IMR-90 (cell line): Measurements from ENCODE around the gene LCNL1. TPM values are rescaled to one million over a fixed set of nuclear protein-coding genes. Genes with fewer than 3 reads are reported as not detected.
A peak's percentile ranks its signal among the peaks of the same experiment; 100 is the strongest.

ENCODE experiments used
- ATAC-seq: fragments of 200-7000 bp; cut with Tn5 transposase; 2 replicates; pipeline ENCODE4 v1.9.1; 2020; ENCODE audit warnings: low read depth, mild to moderate bottlenecking, moderate library complexity
- BruUV-seq: library from RNA; stranded (reverse); fragments of 400-500 nt; replicated peaks from 2 replicates; lab custom pipeline; 2021; lab: Mats Ljungman, UMichigan
- CTCF ChIA-PET: fragments of 300-600 bp; formaldehyde crosslinking; extraction: SDS; loops from one replicate; lab custom pipeline; 2021; ENCODE audit warnings: antibody characterized with exemption; lab: Yijun Ruan, JAX
- POLR2A ChIA-PET: fragments of 300-600 bp; sonication (Branson Sonifier 250); formaldehyde crosslinking; loops from one replicate; lab custom pipeline; 2022; ENCODE audit warnings: antibody characterized with exemption; ENCODE audit not compliant: unreplicated experiment; lab: Charles Lee
- DNase-seq: peaks from one replicate; pipeline ENCODE4 v3.0.0; 2013
- H2AFZ ChIP-seq: replicated peaks from 2 replicates; pipeline ENCODE3; 2013; ENCODE audit warnings: low read length, mild to moderate bottlenecking; ENCODE audit not compliant: poor library complexity
- H2AK5ac ChIP-seq: 2 replicates; pipeline ENCODE4 v1.6.1; 2013; ENCODE audit warnings: low read depth, low read length, inconsistent platforms
- H2AK9ac ChIP-seq: replicated peaks from 2 replicates; pipeline ENCODE3; 2013; ENCODE audit warnings: mild to moderate bottlenecking, low read depth, low read length, moderate library complexity; ENCODE audit not compliant: poor library complexity
- H2BK120ac ChIP-seq: 2 replicates; pipeline ENCODE4 v1.6.1; 2013; ENCODE audit warnings: low read depth, low read length, inconsistent platforms
- H2BK15ac ChIP-seq: 3 replicates; pipeline ENCODE4 v1.6.1; 2013; ENCODE audit warnings: low read depth, low read length, inconsistent platforms
- H2BK20ac ChIP-seq: 2 replicates; pipeline ENCODE4 v1.6.1; 2013; ENCODE audit warnings: low read depth, mild to moderate bottlenecking, inconsistent platforms, low read length, moderate library complexity
- H2BK5ac ChIP-seq: 2 replicates; pipeline ENCODE4 v1.6.1; 2013; ENCODE audit warnings: mild to moderate bottlenecking, low read depth, low read length, inconsistent platforms; ENCODE audit not compliant: poor library complexity, severe bottlenecking
- H3K14ac ChIP-seq: replicated peaks from 2 replicates; pipeline ENCODE4 v1.6.1; 2013; ENCODE audit warnings: low read depth, low read length, inconsistent platforms
- H3K18ac ChIP-seq: 2 replicates; pipeline ENCODE4 v1.6.1; 2013; ENCODE audit warnings: low read depth, low read length, control low read depth
- H3K23ac ChIP-seq: 2 replicates; pipeline ENCODE4 v1.6.1; 2013; ENCODE audit warnings: low read depth, low read length, inconsistent platforms
- H3K27ac ChIP-seq: 2 replicates; pipeline ENCODE4 v1.5.1; 2013; ENCODE audit warnings: mild to moderate bottlenecking, control low read depth, low read length; ENCODE audit not compliant: insufficient read depth
- H3K27me3 ChIP-seq: 2 replicates; pipeline ENCODE4 v1.6.1; 2013; ENCODE audit warnings: low read length; ENCODE audit not compliant: control insufficient read depth, insufficient read depth
- H3K36me3 ChIP-seq: 2 replicates; pipeline ENCODE4 v1.6.1; 2013; ENCODE audit warnings: low read length, mixed read lengths; ENCODE audit not compliant: control insufficient read depth, insufficient read depth
- H3K4ac ChIP-seq: 2 replicates; pipeline ENCODE4 v1.6.1; 2013; ENCODE audit warnings: low read depth, low read length, inconsistent platforms
- H3K4me1 ChIP-seq: 2 replicates; pipeline ENCODE4 v1.6.1; 2013; ENCODE audit warnings: low read length, mixed read lengths; ENCODE audit not compliant: control insufficient read depth, insufficient read depth
- H3K4me2 ChIP-seq: 2 replicates; pipeline ENCODE4 v1.6.1; 2013; ENCODE audit warnings: low read depth, mild to moderate bottlenecking, control low read depth, low read length, moderate library complexity
- H3K4me3 ChIP-seq: 2 replicates; pipeline ENCODE4 v1.5.1; 2013; ENCODE audit warnings: low read depth, mild to moderate bottlenecking, control low read depth, low read length, moderate library complexity; ENCODE audit not compliant: insufficient read depth
- H3K56ac ChIP-seq: 2 replicates; pipeline ENCODE4 v1.6.1; 2013; ENCODE audit warnings: low read length, inconsistent platforms; ENCODE audit not compliant: insufficient read depth; ENCODE audit errors: extremely low read depth
- H3K79me1 ChIP-seq, 2 experiments: 2 replicates each; pipeline ENCODE4 v1.6.1; 2013; ENCODE audit warnings: low read length in 2 of 2, inconsistent platforms in 1 of 2, low read depth in 1 of 2
- H3K9ac ChIP-seq: 2 replicates; pipeline ENCODE4 v1.6.1; 2013; ENCODE audit warnings: low read depth, low read length, control low read depth
- H3K9me1 ChIP-seq: 2 replicates; pipeline ENCODE4 v1.6.1; 2013; ENCODE audit warnings: low read length, inconsistent platforms; ENCODE audit not compliant: insufficient read depth
- H3K9me3 ChIP-seq: 2 replicates; pipeline ENCODE4 v1.6.1; 2013; ENCODE audit warnings: low read length; ENCODE audit not compliant: control insufficient read depth, insufficient read depth
- H4K20me1 ChIP-seq: 2 replicates; pipeline ENCODE4 v1.6.1; 2013; ENCODE audit warnings: low read length, inconsistent platforms; ENCODE audit not compliant: insufficient read depth
- H4K5ac ChIP-seq: 2 replicates; pipeline ENCODE4 v1.6.1; 2013; ENCODE audit warnings: mild to moderate bottlenecking, low read depth, low read length, control low read depth
- H4K8ac ChIP-seq, 2 experiments: 2 replicates each; pipeline ENCODE4 v1.6.1; 2013; ENCODE audit warnings: low read depth in 2 of 2, low read length in 2 of 2, control low read depth in 1 of 2, inconsistent platforms in 1 of 2
- H4K91ac ChIP-seq: 2 replicates; pipeline ENCODE4 v1.6.1; 2013; ENCODE audit warnings: low read depth, low read length, inconsistent platforms; ENCODE audit not compliant: insufficient read depth
- BHLHE40 ChIP-seq: fragments of 150-350 bp; IDR thresholded peaks from 2 replicates; pipeline ENCODE4 v1.6.1; 2016; ENCODE audit warnings: mild to moderate bottlenecking, low read depth, low read length
- CEBPB ChIP-seq: IDR thresholded peaks from 2 replicates; pipeline ENCODE4 v1.6.1; 2012; ENCODE audit warnings: low read depth, low read length, improper control_type of control experiment
- CHD1 ChIP-seq: IDR thresholded peaks from 2 replicates; pipeline ENCODE4 v1.6.1; 2012; ENCODE audit warnings: low read depth, low read length, improper control_type of control experiment
- CTCF ChIP-seq: conservative IDR thresholded peaks from 2 replicates; pipeline ENCODE4 v1.5.1; 2012; ENCODE audit warnings: mild to moderate bottlenecking, low read depth, low read length, improper control_type of control experiment
- FOS ChIP-seq: fragments of 150-350 bp; IDR thresholded peaks from 2 replicates; pipeline ENCODE4 v1.6.1; 2016; ENCODE audit warnings: low read depth, low read length
- MAFK ChIP-seq: IDR thresholded peaks from 2 replicates; pipeline ENCODE4 v1.6.1; 2012; ENCODE audit warnings: low read depth, low read length, improper control_type of control experiment
- NFE2L2 ChIP-seq: fragments of 150-350 bp; IDR thresholded peaks from 2 replicates; pipeline ENCODE4 v1.6.1; 2016; ENCODE audit warnings: low read depth, mild to moderate bottlenecking, low read length
- POLR2A ChIP-seq: IDR thresholded peaks from 2 replicates; pipeline ENCODE4 v1.6.1; 2012; ENCODE audit warnings: mild to moderate bottlenecking, low read depth, low read length
- RAD21 ChIP-seq: IDR thresholded peaks from 2 replicates; pipeline ENCODE4 v1.6.1; 2012; ENCODE audit warnings: low read length, improper control_type of control experiment
- RCOR1 ChIP-seq: IDR thresholded peaks from 2 replicates; pipeline ENCODE4 v1.6.1; 2012; ENCODE audit warnings: mild to moderate bottlenecking, low read length, improper control_type of control experiment; ENCODE audit not compliant: insufficient replicate concordance
- RFX5 ChIP-seq: IDR thresholded peaks from 2 replicates; pipeline ENCODE4 v1.8.0; 2012; ENCODE audit warnings: low read depth, mild to moderate bottlenecking, low read length, moderate library complexity
- SMC3 ChIP-seq: fragments of 150-350 bp; IDR thresholded peaks from 2 replicates; pipeline ENCODE4 v1.6.1; 2016; ENCODE audit warnings: low read depth, mild to moderate bottlenecking, antibody characterized with exemption, low read length, moderate library complexity
- USF2 ChIP-seq: fragments of 150-350 bp; IDR thresholded peaks from 2 replicates; pipeline ENCODE4 v1.6.1; 2017; ENCODE audit warnings: mild to moderate bottlenecking, antibody characterized with exemption, low read length, low read depth
- WGBS, 2 experiments: methylation state at CpG; one replicate each; pipeline versions ENCODE4 v1.1.5 to v1.1.7; 2013; ENCODE audit warnings: missing lambda C conversion rate in 2 of 2; ENCODE audit not compliant: insufficient read length in 1 of 2; ENCODE audit errors: extremely low coverage in 2 of 2; 5-methylcytosine and 5-hydroxymethylcytosine counted together
- dilution Hi-C: fragments of 300-500 bp; cut with HindIII; formaldehyde crosslinking; loops from one replicate; pipeline ENCODE4 v1.14.3; 2018; ENCODE audit warnings: low sequenced_read_pairs; ENCODE audit not compliant: unreplicated experiment
- in situ Hi-C: fragments of 300-500 bp; cut with MboI; formaldehyde crosslinking; loops from 3 replicates; pipeline ENCODE4 v1.14.3; 2019; ENCODE audit warnings: low sequenced_read_pairs, inconsistent platforms, mixed read lengths
- intact Hi-C: fragments of 100-400 bp; cut with micrococcal nuclease; formaldehyde crosslinking; loops from 2 replicates; pipeline ENCODE4 v1.10.0; 2022
- polyA plus RNA-seq, 3 experiments: library from polyadenylated mRNA; depleted of rRNA; stranded (reverse); fragments of >200 nt; gene quantifications; 2 replicates each; pipeline ENCODE4 v1.2.3, GENCODE V29; 2012; ENCODE audit warnings: low replicate concordance in 1 of 3
- total RNA-seq: library from RNA; depleted of rRNA; stranded (reverse); fragments of >200 nt; gene quantifications from 2 replicates; pipeline ENCODE4 v1.2.3, GENCODE V29; 2012

LCNL1 gene
- total and polyA plus RNA-seq, 2 of the 4 experiments (the other 2 are of a cell fraction), result 0.15 TPM; not detected in 1

- no peak for TF ChIP-seq SMC3
Observed at GRCh38 chr9:136946228-136947027, 36.4 kb upstream of the LCNL1 start (continued).

GRCh38 chr9:136947028-136947891 is 35.5 kb upstream of the LCNL1 start:
- Histone ChIP-seq H3K23ac (no peak overlapping the region), H3K4me1 (peaks cover 4% of the 10 kb centered on the region), H2AK9ac (peak overlapping the region; percentile 42), H4K91ac (no peak overlapping the region), H3K4me2 (no peak overlapping the region), H3K4me3 (no peak overlapping the region), H2AFZ (peak overlapping the region; percentile 76), H3K9me3 (no peaks in the 10 kb centered on the region), H4K8ac (no peak overlapping the region), H3K56ac (no peak overlapping the region), H2BK5ac (no peak overlapping the region), H4K5ac (no peak overlapping the region), H3K4ac (no peak overlapping the region), H3K27ac (no peak overlapping the region), H2BK20ac (no peak overlapping the region), H3K27me3 (no peaks in the 10 kb centered on the region), H3K9me1 (peaks cover 4% of the 10 kb centered on the region), H3K9ac (no peak overlapping the region), H2BK15ac (no peak overlapping the region), H2AK5ac (no peak overlapping the region), H2BK120ac (no peak overlapping the region), H3K18ac (no peak overlapping the region), H3K14ac (no peak overlapping the region), H4K20me1 (peaks cover 14% of the 10 kb centered on the region), H3K36me3 (peaks cover 7% of the 10 kb centered on the region), H3K79me1 (peaks cover 0 to 20% of the 10 kb centered on the region in 2 experiments; a peak in 3 of 4 replicates)
- DNase-seq, result no peak
- no peak for ATAC-seq
- intact Hi-C loops, result no loop called here
- WGBS, 2 experiments, result 56% methylated on average over 6 of the region's 26 CpGs; no CpG with 5 or more reads in 1 of the 2 experiments
- POLR2A ChIA-PET, result no interaction called here
- BruUV-seq, result no TSS peak
- CTCF ChIA-PET, result interaction anchor here (0.6 to 2.0 kb wide), 8 partner anchors 9 to 88 kb away, joined by 3 to 27 read pairs (median 4); no protein-coding TSS in a partner anchor
- in situ Hi-C loops, result no loop called here
- dilution Hi-C loops, result no loop called here
- no peak for TF ChIP-seq MAFK
- TF ChIP-seq CHD1, result no peak
- no peak for TF ChIP-seq POLR2A
- TF ChIP-seq RAD21, result no peak
- no peak for TF ChIP-seq SMC3
- TF ChIP-seq BHLHE40, result no peak
- TF ChIP-seq CEBPB, result no peak
- no peak for TF ChIP-seq CTCF
- TF ChIP-seq RFX5, result no peak
- TF ChIP-seq NFE2L2, result no peak
- TF ChIP-seq FOS, result no peak
- no peak for TF ChIP-seq RCOR1
- TF ChIP-seq USF2, result no peak
